Kidney epithelial cell (primary cell): Measurements from ENCODE around the gene ITGB8. TPM values are rescaled to one million over a fixed set of nuclear protein-coding genes. Genes with fewer than 3 reads are reported as not detected.

Experiments used
- DNase-seq: peaks from one replicate; pipeline ENCODE4 v3.0.0-alpha.2; 2010; ENCODE audit warnings: low read depth
- H3K27me3 ChIP-seq: 2 replicates; pipeline ENCODE4 v1.6.0; 2011; ENCODE audit warnings: low read length; ENCODE audit not compliant: control insufficient read depth, insufficient read depth
- H3K36me3 ChIP-seq: 2 replicates; pipeline ENCODE4 v1.5.1; 2011; ENCODE audit warnings: low read length; ENCODE audit not compliant: control insufficient read depth, insufficient read depth
- H3K4me3 ChIP-seq: 2 replicates; pipeline ENCODE4 v1.5.1; 2011; ENCODE audit warnings: low read depth, mild to moderate bottlenecking, control low read depth, low read length
- CTCF ChIP-seq: IDR thresholded peaks from 2 replicates; pipeline ENCODE4 v1.5.1; 2011; ENCODE audit warnings: mild to moderate bottlenecking, moderate library complexity, low read length, control low read depth, inconsistent platforms; ENCODE audit not compliant: insufficient read depth, poor library complexity, severe bottlenecking
- total RNA-seq: library from RNA; depleted of rRNA; stranded (reverse); fragments of >200 nt; gene quantifications from 2 replicates; pipeline ENCODE4 v1.2.3, GENCODE V29; 2015

ITGB8 gene
- total RNA-seq, 1 donor from 2014 or later = 106 TPM

- no peak for TF ChIP-seq CTCF
- no peak for DNase-seq
- H3K4me3 ChIP-seq = no peak overlapping the region
- no peaks in the 10 kb centered on the region for H3K36me3 ChIP-seq
- H3K27me3 ChIP-seq = no peaks in the 10 kb centered on the region
These were observed 77.7 kb downstream of the ITGB8 start for GRCh38 chr7:20408467-20408826.

GRCh38 chr7:20409961-20410360 lies 79.3 kb downstream of the ITGB8 start:
- Histone ChIP-seq H3K36me3 (no peaks in the 10 kb centered on the region), H3K4me3 (no peak overlapping the region), H3K27me3 (no peaks in the 10 kb centered on the region)
- DNase-seq = no peak
- no peak for TF ChIP-seq CTCF

- DNase-seq = no peak
- no peak for TF ChIP-seq CTCF
- Histone ChIP-seq H3K4me3 (no peak overlapping the region), H3K27me3 (no peaks in the 10 kb centered on the region), H3K36me3 (no peaks in the 10 kb centered on the region)
These were observed 80.7 kb downstream of the ITGB8 start for GRCh38 chr7:20411372-20411771.

GRCh38 chr7:20412032-20412431 lies 81.3 kb downstream of the ITGB8 start:
- Histone ChIP-seq H3K36me3 (no peaks in the 10 kb centered on the region), H3K27me3 (no peaks in the 10 kb centered on the region), H3K4me3 (no peak overlapping the region)
- DNase-seq = no peak
- TF ChIP-seq CTCF = no peak

- no peaks in the 10 kb centered on the region for H3K27me3 ChIP-seq
- H3K4me3 ChIP-seq = no peak overlapping the region
- no peak for DNase-seq
- TF ChIP-seq CTCF = no peak
- no peaks in the 10 kb centered on the region for H3K36me3 ChIP-seq
These were observed 86.6 kb downstream of the ITGB8 start for GRCh38 chr7:20417260-20417659.

- H3K36me3 ChIP-seq = no peaks in the 10 kb centered on the region
- H3K27me3 ChIP-seq = no peaks in the 10 kb centered on the region
- H3K4me3 ChIP-seq = no peak overlapping the region
- no peak for TF ChIP-seq CTCF
- DNase-seq = no peak
These were observed 87.1 kb downstream of the ITGB8 start for GRCh38 chr7:20417675-20418382.
